Measurements from ENCODE around the gene IQSEC2.

DNA sequence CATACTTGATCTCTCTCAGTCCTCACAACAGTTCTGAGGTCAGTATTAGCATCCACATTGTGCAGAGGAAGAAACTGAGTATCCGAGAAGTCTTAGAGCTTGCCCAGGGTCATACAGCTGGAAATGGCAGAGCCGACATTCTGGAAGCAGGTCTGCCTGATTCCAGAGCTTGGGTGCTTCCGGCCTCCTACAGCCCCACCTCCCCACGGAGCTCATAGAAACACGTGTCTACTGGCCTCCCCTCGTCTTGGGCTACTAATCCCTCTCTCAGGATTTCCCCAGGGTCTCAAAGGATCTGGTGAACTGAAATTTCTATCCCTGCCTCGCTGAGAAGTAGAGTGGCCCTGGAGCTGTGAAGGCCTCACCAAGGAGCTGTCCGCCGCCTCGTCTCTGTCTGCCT lies 44.3 kb downstream of the IQSEC2 start:
- TF ChIP-seq, protein P1, sequence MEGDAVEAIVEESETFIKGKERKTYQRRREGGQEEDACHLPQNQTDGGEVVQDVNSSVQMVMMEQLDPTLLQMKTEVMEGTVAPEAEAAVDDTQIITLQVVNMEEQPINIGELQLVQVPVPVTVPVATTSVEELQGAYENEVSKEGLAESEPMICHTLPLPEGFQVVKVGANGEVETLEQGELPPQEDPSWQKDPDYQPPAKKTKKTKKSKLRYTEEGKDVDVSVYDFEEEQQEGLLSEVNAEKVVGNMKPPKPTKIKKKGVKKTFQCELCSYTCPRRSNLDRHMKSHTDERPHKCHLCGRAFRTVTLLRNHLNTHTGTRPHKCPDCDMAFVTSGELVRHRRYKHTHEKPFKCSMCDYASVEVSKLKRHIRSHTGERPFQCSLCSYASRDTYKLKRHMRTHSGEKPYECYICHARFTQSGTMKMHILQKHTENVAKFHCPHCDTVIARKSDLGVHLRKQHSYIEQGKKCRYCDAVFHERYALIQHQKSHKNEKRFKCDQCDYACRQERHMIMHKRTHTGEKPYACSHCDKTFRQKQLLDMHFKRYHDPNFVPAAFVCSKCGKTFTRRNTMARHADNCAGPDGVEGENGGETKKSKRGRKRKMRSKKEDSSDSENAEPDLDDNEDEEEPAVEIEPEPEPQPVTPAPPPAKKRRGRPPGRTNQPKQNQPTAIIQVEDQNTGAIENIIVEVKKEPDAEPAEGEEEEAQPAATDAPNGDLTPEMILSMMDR (IDR thresholded peaks at IDR 0.05; ENCODE audit: low read length): no peak
- no peak for TF ChIP-seq EZH2 (optimal IDR thresholded peaks at IDR 0.05; ENCODE audit: low read depth, low read length)
- TF ChIP-seq EZH2phosphoT487 (IDR thresholded peaks at IDR 0.05; ENCODE audit: low read length): no peak

Measured in MM.1S (cell line).